Measurements from ENCODE around the gene CCDC27. TPM values are rescaled to one million over a fixed set of nuclear protein-coding genes. Genes with fewer than 3 reads are reported as not detected.

Gene CCDC27
- total and polyA plus RNA-seq, 2 donors (not counting 1 experiment from before 2014, with no cell fraction given), result not detected

DNA sequence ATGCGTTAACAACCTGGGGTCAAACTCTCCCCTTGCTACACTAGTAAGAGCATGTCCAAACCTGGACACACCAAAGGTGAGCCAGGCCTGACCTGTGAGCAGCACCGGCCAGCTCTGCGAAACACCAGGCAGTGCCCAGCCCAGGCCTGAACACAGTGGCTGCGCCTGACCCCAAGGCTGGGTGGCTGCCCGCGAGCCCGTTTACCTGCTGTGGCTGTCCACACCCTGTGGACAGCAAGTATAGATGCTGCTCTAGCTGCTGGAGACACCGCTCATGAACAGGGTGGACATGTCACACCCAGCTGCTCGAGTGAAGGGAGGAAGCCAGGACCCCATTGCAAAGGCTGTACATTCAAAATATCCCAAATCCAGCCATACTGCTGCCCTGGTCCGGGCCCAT, 7.6 kb upstream of the CCDC27 start:
- H3K4me3 Mint-ChIP-seq, result no peak overlapping the region
- H3K27me3 ChIP-seq (replicated peaks in 1 of 4; ENCODE audit: control extremely low read depth in 1 of 4, control insufficient read depth in 3 of 4, insufficient read depth in 4 of 4, low read length in 3 of 4), result no peaks in the 10 kb centered on the region
- H3K27me3 Mint-ChIP-seq, result no peaks in the 10 kb centered on the region
- H4K20me1 ChIP-seq (ENCODE audit: control insufficient read depth, insufficient read depth, low read length, poor library complexity, severe bottlenecking), result no peaks in the 10 kb centered on the region
- POLR2A ChIA-PET, result no interaction called here
- no peaks in the 10 kb centered on the region for H3K79me2 ChIP-seq (ENCODE audit: control insufficient read depth, insufficient read depth, low read length)
- no peaks in the 10 kb centered on the region for H3K9me3 ChIP-seq (ENCODE audit: control extremely low read depth in 1 of 3, control insufficient read depth in 2 of 3, insufficient read depth in 1 of 3, low read length in 2 of 3)
- CTCF ChIA-PET, result interaction anchor here (1.1 kb wide), 1 partner anchor 57 kb away, joined by 4 read pairs; no protein-coding TSS in a partner anchor
- H3K9me3 Mint-ChIP-seq (ENCODE audit: insufficient read depth), result no peaks in the 10 kb centered on the region
- no peak overlapping the region for H3K27ac Mint-ChIP-seq
- 95% methylated on average over 10 of the region's 10 CpGs for WGBS (ENCODE audit: insufficient coverage)
- no peak overlapping the region for H3K4me3 ChIP-seq (ENCODE audit: control extremely low read depth in 1 of 5, extremely low read depth in 1 of 5, insufficient read depth in 1 of 5, low read depth in 2 of 5, low read length in 4 of 5)
- no peak overlapping the region for H2AFZ ChIP-seq (ENCODE audit: insufficient read depth, low read depth, low read length, poor library complexity, severe bottlenecking)
- ATAC-seq (ENCODE audit: low read depth), result no peak
- intact Hi-C loops (cut with micrococcal nuclease), result no loop called here
- no peak overlapping the region for H3K27ac ChIP-seq (ENCODE audit: low read length in 2 of 2)
- peaks cover 27% of the 10 kb centered on the region for H3K4me1 Mint-ChIP-seq
- H3K4me1 ChIP-seq (ENCODE audit: control insufficient read depth in 2 of 2, insufficient read depth in 2 of 2, low read length in 2 of 2), result peaks cover 9 to 18% of the 10 kb centered on the region in 2 donors
- H3K4me2 ChIP-seq (replicated peaks; ENCODE audit: low read depth, low read length, poor library complexity, severe bottlenecking), result no peak overlapping the region
- TF ChIP-seq, protein P1, sequence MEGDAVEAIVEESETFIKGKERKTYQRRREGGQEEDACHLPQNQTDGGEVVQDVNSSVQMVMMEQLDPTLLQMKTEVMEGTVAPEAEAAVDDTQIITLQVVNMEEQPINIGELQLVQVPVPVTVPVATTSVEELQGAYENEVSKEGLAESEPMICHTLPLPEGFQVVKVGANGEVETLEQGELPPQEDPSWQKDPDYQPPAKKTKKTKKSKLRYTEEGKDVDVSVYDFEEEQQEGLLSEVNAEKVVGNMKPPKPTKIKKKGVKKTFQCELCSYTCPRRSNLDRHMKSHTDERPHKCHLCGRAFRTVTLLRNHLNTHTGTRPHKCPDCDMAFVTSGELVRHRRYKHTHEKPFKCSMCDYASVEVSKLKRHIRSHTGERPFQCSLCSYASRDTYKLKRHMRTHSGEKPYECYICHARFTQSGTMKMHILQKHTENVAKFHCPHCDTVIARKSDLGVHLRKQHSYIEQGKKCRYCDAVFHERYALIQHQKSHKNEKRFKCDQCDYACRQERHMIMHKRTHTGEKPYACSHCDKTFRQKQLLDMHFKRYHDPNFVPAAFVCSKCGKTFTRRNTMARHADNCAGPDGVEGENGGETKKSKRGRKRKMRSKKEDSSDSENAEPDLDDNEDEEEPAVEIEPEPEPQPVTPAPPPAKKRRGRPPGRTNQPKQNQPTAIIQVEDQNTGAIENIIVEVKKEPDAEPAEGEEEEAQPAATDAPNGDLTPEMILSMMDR (IDR thresholded peaks at IDR 0.05), result no peak
- no peak for TF ChIP-seq EZH2 (IDR thresholded peaks at IDR 0.05; ENCODE audit: borderline replicate concordance, insufficient read depth, low read depth, low read length, poor library complexity, severe bottlenecking)
- no peak overlapping the region for H3K9ac ChIP-seq (ENCODE audit: low read length)
- DNase-seq, result no peak
- peaks cover 0 to 12% of the 10 kb centered on the region in 2 experiments for H3K36me3 ChIP-seq (replicated peaks in 1 of 2; ENCODE audit: control extremely low read depth in 1 of 2, control insufficient read depth in 1 of 2, extremely low read depth in 1 of 2, insufficient read depth in 2 of 2, low read length in 1 of 2)

DNA sequence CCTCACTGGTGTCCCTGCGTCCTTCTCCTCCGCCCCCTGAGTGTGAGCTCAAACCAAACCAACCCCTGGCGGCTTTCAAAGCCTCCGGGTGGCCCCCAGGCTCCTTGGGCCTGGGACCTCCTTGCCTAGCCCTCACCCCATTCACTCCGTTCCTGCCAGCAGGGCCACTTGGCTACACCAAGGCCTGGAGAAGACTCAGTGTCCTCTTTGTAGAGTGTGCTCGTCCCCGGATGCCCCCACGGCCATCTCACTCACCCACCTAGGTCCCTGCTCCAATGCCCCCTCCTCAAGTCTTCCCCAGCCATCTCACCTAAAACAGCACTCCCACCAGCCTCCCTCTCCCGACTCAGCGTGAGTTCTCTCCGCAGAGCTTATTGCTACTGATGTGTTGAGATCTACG, 7.2 kb upstream of the CCDC27 start:
- TF ChIP-seq, protein P1 (IDR thresholded peaks at IDR 0.05), result no peak
- TF ChIP-seq EZH2 (IDR thresholded peaks at IDR 0.05; ENCODE audit: borderline replicate concordance, insufficient read depth, low read depth, low read length, poor library complexity, severe bottlenecking), result no peak
- H3K4me1 Mint-ChIP-seq, result peaks cover 27% of the 10 kb centered on the region
- Histone ChIP-seq H3K4me2 (replicated peaks; ENCODE audit: low read depth, low read length, poor library complexity, severe bottlenecking) (no peak overlapping the region), H2AFZ (ENCODE audit: insufficient read depth, low read depth, low read length, poor library complexity, severe bottlenecking) (no peak overlapping the region), H3K9me3 (ENCODE audit: control extremely low read depth in 1 of 3, control insufficient read depth in 2 of 3, insufficient read depth in 1 of 3, low read length in 2 of 3) (no peaks in the 10 kb centered on the region), H3K79me2 (ENCODE audit: control insufficient read depth, insufficient read depth, low read length) (no peaks in the 10 kb centered on the region), H3K9ac (ENCODE audit: low read length) (no peak overlapping the region), H3K4me1 (ENCODE audit: control insufficient read depth in 2 of 2, insufficient read depth in 2 of 2, low read length in 2 of 2) (peaks cover 9 to 18% of the 10 kb centered on the region in 2 donors), H4K20me1 (ENCODE audit: control insufficient read depth, insufficient read depth, low read length, poor library complexity, severe bottlenecking) (no peaks in the 10 kb centered on the region), H3K4me3 (ENCODE audit: control extremely low read depth in 1 of 5, extremely low read depth in 1 of 5, insufficient read depth in 1 of 5, low read depth in 2 of 5, low read length in 4 of 5) (no peak overlapping the region), H3K36me3 (replicated peaks in 1 of 2; ENCODE audit: control extremely low read depth in 1 of 2, control insufficient read depth in 1 of 2, extremely low read depth in 1 of 2, insufficient read depth in 2 of 2, low read length in 1 of 2) (peaks cover 0 to 9% of the 10 kb centered on the region in 2 experiments), H3K27me3 (replicated peaks in 1 of 4; ENCODE audit: control extremely low read depth in 1 of 4, control insufficient read depth in 3 of 4, insufficient read depth in 4 of 4, low read length in 3 of 4) (no peaks in the 10 kb centered on the region), H3K27ac (ENCODE audit: low read length in 2 of 2) (no peak overlapping the region)
- peak overlapping the region; percentile 18 for H3K27ac Mint-ChIP-seq
- DNase-seq, result no peak
- whole genome bisulfite sequencing (ENCODE audit: insufficient coverage), result 97% methylated on average over 12 of the region's 12 CpGs
- CTCF ChIA-PET, result interaction anchor here (1.1 kb wide), 1 partner anchor 56 kb away, joined by 4 read pairs; no protein-coding TSS in a partner anchor
- ATAC-seq (ENCODE audit: low read depth), result no peak
- H3K9me3 Mint-ChIP-seq (ENCODE audit: insufficient read depth), result no peaks in the 10 kb centered on the region
- POLR2A ChIA-PET, result no interaction called here
- intact Hi-C loops (cut with micrococcal nuclease), result no loop called here
- H3K4me3 Mint-ChIP-seq, result peak overlapping the region; percentile 59
- no peaks in the 10 kb centered on the region for H3K27me3 Mint-ChIP-seq
